Esophagus squamous epithelium (tissue), 4 donors: ENCODE measurements around the gene PTCHD4.

ENCODE experiments used
- CTCF ChIP-seq, 6 experiments: fragments of 450-650 bp in 4 of 6; fragments of 200-600 bp in 2 of 6; sonication (generic) in 2 of 6; IDR thresholded peaks; one replicate each; pipeline ENCODE4 v1.5.1; 2016 to 2019; ENCODE audit warnings: antibody characterized with exemption in 6 of 6, mild to moderate bottlenecking in 4 of 6, moderate library complexity in 4 of 6
- POLR2A ChIP-seq, 4 donors: fragments of 450-650 bp; IDR thresholded peaks; one replicate each; pipeline ENCODE4 v1.6.1; 2017; ENCODE audit warnings: antibody characterized with exemption in 4 of 4, mild to moderate bottlenecking in 4 of 4, moderate library complexity in 3 of 4

- TF ChIP-seq CTCF (IDR thresholded peaks at IDR 0.05) (no peak), POLR2A (IDR thresholded peaks at IDR 0.05) (no peak)
Measured at GRCh38 chr6:48111143-48111506, at the start of gene PTCHD4.
